Neural cell (in vitro differentiated cells): Measurements from ENCODE around the gene GPR62.
"Not testable (repeated sequence)": the region's sequence is repeated elsewhere in the genome, so short reads cannot be mapped to it uniquely, and the experiment has no call there.

Source experiments
- EZH2 ChIP-seq: fragments of 200-600, 300-800 bp; shearing (Covaris generic), sonication (generic); IDR thresholded peaks from 2 replicates; pipeline ENCODE4 v1.6.1; 2014; ENCODE audit warnings: antibody characterized with exemption, low read length, borderline replicate concordance, mild to moderate bottlenecking; ENCODE audit not compliant: insufficient read depth, poor library complexity, severe bottlenecking
- TF ChIP-seq, protein P1 (sequence below): fragments of 450-650 bp; IDR thresholded peaks from 2 replicates; pipeline ENCODE4 v1.5.1; 2014; ENCODE audit warnings: antibody characterized with exemption, mild to moderate bottlenecking, moderate library complexity; ENCODE audit not compliant: poor library complexity, severe bottlenecking

- TF ChIP-seq EZH2: not testable (repeated sequence)
- TF ChIP-seq, protein P1, sequence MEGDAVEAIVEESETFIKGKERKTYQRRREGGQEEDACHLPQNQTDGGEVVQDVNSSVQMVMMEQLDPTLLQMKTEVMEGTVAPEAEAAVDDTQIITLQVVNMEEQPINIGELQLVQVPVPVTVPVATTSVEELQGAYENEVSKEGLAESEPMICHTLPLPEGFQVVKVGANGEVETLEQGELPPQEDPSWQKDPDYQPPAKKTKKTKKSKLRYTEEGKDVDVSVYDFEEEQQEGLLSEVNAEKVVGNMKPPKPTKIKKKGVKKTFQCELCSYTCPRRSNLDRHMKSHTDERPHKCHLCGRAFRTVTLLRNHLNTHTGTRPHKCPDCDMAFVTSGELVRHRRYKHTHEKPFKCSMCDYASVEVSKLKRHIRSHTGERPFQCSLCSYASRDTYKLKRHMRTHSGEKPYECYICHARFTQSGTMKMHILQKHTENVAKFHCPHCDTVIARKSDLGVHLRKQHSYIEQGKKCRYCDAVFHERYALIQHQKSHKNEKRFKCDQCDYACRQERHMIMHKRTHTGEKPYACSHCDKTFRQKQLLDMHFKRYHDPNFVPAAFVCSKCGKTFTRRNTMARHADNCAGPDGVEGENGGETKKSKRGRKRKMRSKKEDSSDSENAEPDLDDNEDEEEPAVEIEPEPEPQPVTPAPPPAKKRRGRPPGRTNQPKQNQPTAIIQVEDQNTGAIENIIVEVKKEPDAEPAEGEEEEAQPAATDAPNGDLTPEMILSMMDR: not testable (repeated sequence)
Observed at GRCh38 chr3:51928981-51929380, 26.2 kb upstream of the GPR62 start.
